T-helper 1 cell treated with Interleukin-12 subunit alpha and Interleukin-12 subunit beta and Interleukin-4 antibody, amounts not matched to agents 30 μg/mL and 1 μg/mL, for 36 hours (primary cell): ENCODE results near the gene IGLON5.

Experiments
- H3K27ac Mint-ChIP-seq: one replicate; pipeline ENCODE4 v1.8.0; 2021; ENCODE audit warnings: mild to moderate bottlenecking, mixed read lengths
- H3K27me3 Mint-ChIP-seq: one replicate; pipeline ENCODE4 v1.8.0; 2021; ENCODE audit warnings: low read depth, mixed read lengths
- H3K36me3 Mint-ChIP-seq: one replicate; pipeline ENCODE4 v1.8.0; 2021; ENCODE audit warnings: low read depth, mixed read lengths
- H3K4me1 Mint-ChIP-seq: one replicate; pipeline ENCODE4 v1.8.0; 2021; ENCODE audit warnings: low read depth, mixed read lengths
- H3K4me3 Mint-ChIP-seq: one replicate; pipeline ENCODE4 v1.8.0; 2021; ENCODE audit warnings: mild to moderate bottlenecking, moderate library complexity, mixed read lengths
- H3K9me3 Mint-ChIP-seq: one replicate; pipeline ENCODE4 v1.8.0; 2021; ENCODE audit warnings: mixed read lengths

IGLON5 gene

GRCh38 chr19:51325161-51325976 is 13.9 kb downstream of the IGLON5 start:
- H3K27ac Mint-ChIP-seq: no peak overlapping the region
- H3K27me3 Mint-ChIP-seq: peaks cover 45% of the 10 kb centered on the region

DNA sequence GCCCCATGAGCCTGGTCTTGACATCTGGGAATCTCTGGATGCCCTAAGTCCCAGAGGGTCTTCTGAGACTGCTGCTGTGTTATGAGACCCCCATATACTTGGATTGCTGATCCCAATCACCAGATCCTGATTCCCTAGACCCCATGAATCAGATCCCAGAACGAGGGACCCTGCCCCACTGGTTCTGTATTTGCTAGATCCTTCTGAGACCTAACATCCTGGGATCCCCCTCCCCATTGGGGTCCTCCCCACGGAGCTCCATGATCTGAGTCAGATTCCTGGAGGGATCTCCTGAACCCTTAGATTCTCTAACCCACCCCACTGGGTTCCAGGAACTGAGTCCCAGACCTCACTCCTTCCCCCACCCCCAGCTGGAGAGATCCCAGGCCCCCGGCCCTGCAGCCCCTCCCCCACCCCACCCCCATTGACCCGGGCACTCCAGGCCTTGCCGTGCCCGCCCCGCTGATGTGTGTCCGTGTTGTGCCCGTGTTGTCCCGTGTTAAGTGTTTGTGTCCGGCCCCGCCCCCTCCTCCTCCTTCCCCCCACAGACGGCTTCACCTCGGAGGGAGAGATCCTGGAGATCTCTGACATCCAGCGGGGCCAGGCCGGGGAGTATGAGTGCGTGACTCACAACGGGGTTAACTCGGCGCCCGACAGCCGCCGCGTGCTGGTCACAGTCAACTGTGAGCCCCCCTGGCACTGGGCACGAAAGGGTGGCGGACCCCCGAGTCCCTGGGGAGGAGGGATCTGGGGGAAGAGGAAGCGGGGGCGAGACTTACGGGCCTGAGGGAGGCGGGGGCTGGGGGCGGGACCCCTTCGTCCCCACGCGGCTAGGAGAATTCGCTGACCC is 15.0 kb downstream of the IGLON5 start:
- no peak overlapping the region for H3K27ac Mint-ChIP-seq

More at GRCh38 chr19:51325161-51325976, 13.9 kb downstream of the IGLON5 start:
- no peak overlapping the region for H3K4me3 Mint-ChIP-seq
- H3K9me3 Mint-ChIP-seq: no peaks in the 10 kb centered on the region
- peaks cover 9% of the 10 kb centered on the region for H3K4me1 Mint-ChIP-seq
- H3K36me3 Mint-ChIP-seq: no peaks in the 10 kb centered on the region

GRCh38 chr19:51327066-51328001 is 15.9 kb downstream of the IGLON5 start:
- peak overlapping the region; percentile 75 for H3K4me3 Mint-ChIP-seq
- H3K36me3 Mint-ChIP-seq: no peaks in the 10 kb centered on the region
- no peak overlapping the region for H3K27ac Mint-ChIP-seq
- peaks cover 9% of the 10 kb centered on the region for H3K4me1 Mint-ChIP-seq
- peaks cover 45% of the 10 kb centered on the region for H3K27me3 Mint-ChIP-seq
- H3K9me3 Mint-ChIP-seq: no peaks in the 10 kb centered on the region

More for the DNA sequence above, 15.0 kb downstream of the IGLON5 start:
- H3K4me3 Mint-ChIP-seq: no peak overlapping the region
- peaks cover 9% of the 10 kb centered on the region for H3K4me1 Mint-ChIP-seq
- H3K36me3 Mint-ChIP-seq: no peaks in the 10 kb centered on the region
- peaks cover 45% of the 10 kb centered on the region for H3K27me3 Mint-ChIP-seq
- H3K9me3 Mint-ChIP-seq: no peaks in the 10 kb centered on the region

GRCh38 chr19:51329411-51329810 is 18.0 kb downstream of the IGLON5 start:
- Mint-ChIP-seq H3K36me3 (no peaks in the 10 kb centered on the region), H3K9me3 (no peaks in the 10 kb centered on the region), H3K27me3 (peaks cover 43% of the 10 kb centered on the region), H3K4me1 (peaks cover 9% of the 10 kb centered on the region), H3K4me3 (no peak overlapping the region), H3K27ac (no peak overlapping the region)

GRCh38 chr19:51330366-51330765 is 18.9 kb downstream of the IGLON5 start:
- Mint-ChIP-seq H3K27ac (no peak overlapping the region), H3K9me3 (no peaks in the 10 kb centered on the region), H3K36me3 (no peaks in the 10 kb centered on the region), H3K4me1 (peaks cover 9% of the 10 kb centered on the region), H3K27me3 (peaks cover 39% of the 10 kb centered on the region), H3K4me3 (no peak overlapping the region)

DNA sequence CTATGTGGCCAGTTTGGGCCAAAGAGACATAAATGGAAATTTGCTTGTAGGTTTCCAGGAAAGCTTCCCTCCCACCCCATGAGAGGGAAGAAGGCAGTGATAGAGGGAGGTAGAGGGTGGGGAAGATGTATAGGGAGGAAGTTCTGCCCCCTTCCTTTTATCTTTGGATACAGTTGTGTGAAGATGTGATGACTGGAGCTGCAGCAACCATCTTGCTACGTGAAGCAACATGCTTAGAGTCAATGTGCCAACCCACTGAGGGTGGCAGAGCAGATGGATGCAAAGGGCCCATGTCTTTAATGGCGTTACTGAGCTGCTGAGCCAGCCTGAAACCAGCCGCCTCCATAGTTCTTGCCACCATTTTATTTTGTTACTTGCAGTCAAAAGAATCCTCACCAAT is 19.7 kb downstream of the IGLON5 start:
- Mint-ChIP-seq H3K9me3 (no peaks in the 10 kb centered on the region), H3K27me3 (peaks cover 32% of the 10 kb centered on the region), H3K4me1 (peaks cover 4% of the 10 kb centered on the region), H3K4me3 (no peak overlapping the region), H3K36me3 (no peaks in the 10 kb centered on the region), H3K27ac (no peak overlapping the region)

GRCh38 chr19:51331716-51332115 is 20.3 kb downstream of the IGLON5 start:
- no peaks in the 10 kb centered on the region for H3K36me3 Mint-ChIP-seq
- no peaks in the 10 kb centered on the region for H3K9me3 Mint-ChIP-seq
- H3K4me1 Mint-ChIP-seq: peaks cover 4% of the 10 kb centered on the region
- peaks cover 27% of the 10 kb centered on the region for H3K27me3 Mint-ChIP-seq
- H3K4me3 Mint-ChIP-seq: no peak overlapping the region
- no peak overlapping the region for H3K27ac Mint-ChIP-seq

GRCh38 chr19:51333836-51334460 is 22.5 kb downstream of the IGLON5 start:
- peaks cover 10% of the 10 kb centered on the region for H3K27me3 Mint-ChIP-seq
- H3K36me3 Mint-ChIP-seq: no peaks in the 10 kb centered on the region
- H3K4me1 Mint-ChIP-seq: peaks cover 4% of the 10 kb centered on the region

DNA sequence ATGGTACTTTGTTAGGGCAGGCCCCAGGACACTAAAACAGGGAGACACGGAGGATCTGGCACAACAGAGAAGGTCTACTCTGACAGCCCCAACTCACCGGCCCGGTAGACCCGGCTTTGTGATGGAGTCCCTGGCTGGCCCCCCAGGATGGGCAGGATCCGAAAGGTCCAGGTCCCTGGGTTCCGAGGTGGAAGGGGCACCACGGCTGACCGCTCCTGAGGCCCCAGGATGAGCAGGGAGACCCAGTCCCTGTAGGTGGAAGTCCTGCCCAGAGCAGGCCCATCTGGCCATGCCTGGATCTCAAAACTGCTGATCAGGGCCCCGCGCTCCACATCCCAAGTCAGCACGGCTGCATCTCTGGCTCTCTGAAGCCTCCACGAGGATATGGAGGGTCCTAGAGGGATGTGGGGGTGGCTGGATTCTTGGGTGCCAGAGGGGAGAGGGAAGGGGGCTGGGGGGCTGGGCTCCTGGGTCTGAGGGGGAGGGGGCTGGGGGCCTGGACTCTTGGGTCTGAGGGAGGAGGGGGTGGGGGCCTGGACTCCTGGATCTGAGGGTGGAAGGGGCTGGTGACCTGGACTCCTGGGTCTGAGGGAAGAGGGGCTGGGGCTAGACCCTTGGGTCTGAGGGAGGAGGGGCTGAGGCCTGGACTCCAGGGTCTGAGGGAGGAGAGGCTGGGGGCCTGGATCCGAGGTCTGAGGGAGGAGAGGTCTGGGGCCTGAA is 25.9 kb downstream of the IGLON5 start:
- Mint-ChIP-seq H3K4me3 (no peak overlapping the region), H3K36me3 (no peaks in the 10 kb centered on the region), H3K9me3 (no peaks in the 10 kb centered on the region), H3K4me1 (peaks cover 11% of the 10 kb centered on the region), H3K27me3 (peaks cover 16% of the 10 kb centered on the region), H3K27ac (no peak overlapping the region)

More at GRCh38 chr19:51333836-51334460, 22.5 kb downstream of the IGLON5 start:
- H3K4me3 Mint-ChIP-seq: no peak overlapping the region
- H3K9me3 Mint-ChIP-seq: no peaks in the 10 kb centered on the region
- no peak overlapping the region for H3K27ac Mint-ChIP-seq

DNA sequence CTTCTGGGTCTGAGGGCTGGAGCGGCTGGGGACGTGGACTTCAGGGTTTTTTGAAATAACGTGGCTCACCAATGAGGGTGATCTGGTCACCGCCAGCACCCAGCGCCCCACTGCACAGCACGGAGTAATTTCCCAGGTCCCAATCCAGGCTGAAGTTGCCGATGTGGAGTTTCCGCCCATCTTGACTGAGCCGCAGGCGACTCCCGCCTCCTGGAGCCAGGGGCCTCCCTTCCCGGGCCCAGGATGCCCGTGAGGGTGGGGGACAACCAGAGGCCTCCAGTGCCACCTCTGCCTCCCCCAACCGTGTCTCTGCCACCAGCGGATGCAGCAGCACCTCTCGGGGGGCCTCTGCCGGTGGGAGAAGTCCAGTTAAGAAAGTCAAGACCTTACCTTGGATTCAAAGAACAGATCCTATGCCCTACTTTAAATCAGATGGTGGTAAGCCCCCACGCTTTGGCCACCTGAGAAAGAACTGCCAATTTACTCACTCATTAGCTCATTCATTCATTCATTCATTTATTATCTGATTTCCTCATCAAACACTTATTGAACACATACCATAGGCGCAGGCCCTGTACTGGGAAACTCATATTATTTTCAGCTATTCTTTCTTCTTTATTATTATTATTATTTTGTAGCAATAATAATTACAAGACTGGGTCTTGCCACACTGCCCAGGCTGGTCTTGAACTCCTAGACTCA is 26.6 kb downstream of the IGLON5 start:
- H3K9me3 Mint-ChIP-seq: no peaks in the 10 kb centered on the region
- no peaks in the 10 kb centered on the region for H3K36me3 Mint-ChIP-seq
- H3K4me1 Mint-ChIP-seq: peaks cover 11% of the 10 kb centered on the region
- peak overlapping the region; percentile 97 for H3K4me3 Mint-ChIP-seq
- peaks cover 17% of the 10 kb centered on the region for H3K27me3 Mint-ChIP-seq
- H3K27ac Mint-ChIP-seq: peak overlapping the region; percentile 26

DNA sequence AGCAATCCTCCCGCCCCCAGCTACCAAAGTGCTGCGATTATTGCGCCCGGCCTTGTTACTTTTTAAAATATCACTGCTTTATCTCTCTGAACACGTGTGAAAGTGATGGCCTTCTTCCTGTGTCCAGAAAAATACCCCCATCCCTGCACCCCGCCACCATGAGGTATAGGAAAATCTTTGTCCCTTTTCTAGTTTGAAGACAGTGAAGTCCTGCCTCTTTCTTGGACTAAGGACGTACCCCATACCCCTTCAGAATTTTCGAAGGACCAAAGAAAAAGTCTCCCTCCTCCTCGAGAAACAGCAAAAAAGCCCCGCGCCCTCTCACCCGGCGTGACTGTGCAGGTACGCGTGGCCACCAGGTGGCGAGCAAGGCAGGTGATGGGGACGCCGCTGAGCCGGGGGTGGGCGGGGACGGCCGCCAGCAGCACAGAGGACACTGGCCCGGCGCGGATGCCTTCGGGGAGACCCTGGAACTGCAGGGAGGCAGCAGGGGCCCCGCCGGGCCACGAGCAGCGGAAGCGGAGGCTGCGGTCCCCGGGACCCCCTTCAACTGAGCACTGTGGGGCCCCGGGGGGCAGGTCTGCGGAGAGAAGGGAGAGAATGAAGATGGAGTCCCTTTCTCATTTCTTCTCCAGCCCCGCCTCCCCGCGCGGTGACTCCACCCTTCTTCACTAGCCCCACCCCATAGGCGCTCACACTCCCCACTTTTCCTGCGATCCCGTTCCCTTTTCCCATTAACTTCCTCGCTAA is 27.3 kb downstream of the IGLON5 start:
- H3K9me3 Mint-ChIP-seq: no peaks in the 10 kb centered on the region
- peaks cover 11% of the 10 kb centered on the region for H3K4me1 Mint-ChIP-seq
- H3K36me3 Mint-ChIP-seq: no peaks in the 10 kb centered on the region
- H3K4me3 Mint-ChIP-seq: peak overlapping the region; percentile 97
- peak overlapping the region; percentile 89 for H3K27ac Mint-ChIP-seq
- peaks cover 19% of the 10 kb centered on the region for H3K27me3 Mint-ChIP-seq

- peak overlapping the region; percentile 97 for H3K4me3 Mint-ChIP-seq
- peaks cover 11% of the 10 kb centered on the region for H3K4me1 Mint-ChIP-seq
- H3K9me3 Mint-ChIP-seq: no peaks in the 10 kb centered on the region
- no peaks in the 10 kb centered on the region for H3K36me3 Mint-ChIP-seq
- peak overlapping the region; percentile 89 for H3K27ac Mint-ChIP-seq
- peaks cover 19% of the 10 kb centered on the region for H3K27me3 Mint-ChIP-seq
Measured at GRCh38 chr19:51339313-51339686, 27.9 kb downstream of the IGLON5 start.
